GM10266 (cell line): Measurements from ENCODE around the gene CUEDC1.

Experiments
- DNase-seq: peaks from one replicate; pipeline ENCODE4 v3.0.0; 2012; ENCODE audit errors: extremely low spot score
- CTCF ChIP-seq: IDR thresholded peaks from 2 replicates; pipeline ENCODE4 v1.5.1; 2012; ENCODE audit warnings: mild to moderate bottlenecking, low read depth; ENCODE audit not compliant: control insufficient read depth, insufficient read depth; ENCODE audit errors: missing control alignments

The CUEDC1 gene

GRCh38 chr17:57881783-57882351, 73.3 kb downstream of the CUEDC1 start:
- TF ChIP-seq CTCF, result no peak
- no peak for DNase-seq

GRCh38 chr17:57881143-57881542, 74.1 kb downstream of the CUEDC1 start:
- DNase-seq, result no peak
- TF ChIP-seq CTCF, result no peak

- no peak for TF ChIP-seq CTCF
- no peak for DNase-seq
Measured at GRCh38 chr17:57880086-57880456, 75.1 kb downstream of the CUEDC1 start.

GRCh38 chr17:57879437-57880085, 75.7 kb downstream of the CUEDC1 start:
- DNase-seq, result no peak
- no peak for TF ChIP-seq CTCF

GRCh38 chr17:57877803-57878377, 77.3 kb downstream of the CUEDC1 start:
- TF ChIP-seq CTCF, result no peak
- DNase-seq, result no peak

GRCh38 chr17:57876866-57877237, 78.4 kb downstream of the CUEDC1 start:
- TF ChIP-seq CTCF, result no peak

More at GRCh38 chr17:57876866-57877237, 78.4 kb downstream of the CUEDC1 start:
- no peak for DNase-seq
